NB4 (cell line): ENCODE data around the gene ZNF320.

Source experiments
- CTCF ChIP-seq: IDR thresholded peaks from one replicate; pipeline ENCODE4 v1.5.1; 2012; ENCODE audit warnings: low read depth, low read length
- POLR2A ChIP-seq: IDR thresholded peaks from 2 replicates; pipeline ENCODE4 v1.6.1; 2011; ENCODE audit warnings: mild to moderate bottlenecking; ENCODE audit not compliant: insufficient read length; ENCODE audit errors: extremely low read depth

GRCh38 chr19:52901842-52902241 is 4.4 kb upstream of the ZNF320 start:
- TF ChIP-seq POLR2A (no peak), CTCF (no peak)
